Upper lobe of left lung (tissue), 6 donors: ENCODE results near the gene APOL2. TPM values are rescaled to one million over a fixed set of nuclear protein-coding genes. Genes with fewer than 3 reads are reported as not detected.
A peak's percentile ranks its signal among the peaks of the same experiment; 100 is the strongest.

Experiments
- ATAC-seq, 2 donors: fragments of 200-7000 bp; cut with Tn5 transposase; one replicate each; pipeline ENCODE4 v1.9.1; 2022; ENCODE audit warnings: mild to moderate bottlenecking in 2 of 2, moderate library complexity in 2 of 2; ENCODE audit not compliant: low FRiP score in 2 of 2
- DNase-seq, 2 donors: peaks; one replicate each; pipeline ENCODE4 v3.0.0-alpha.2; 2019 to 2020
- H3K27ac ChIP-seq, 4 donors: fragments of 200-600 bp; sonication (generic); one replicate each; pipeline ENCODE4 v1.5.1; 2016 to 2019
- H3K27me3 ChIP-seq, 4 donors: fragments of 200-600 bp; sonication (generic); one replicate each; pipeline ENCODE4 v1.5.1; 2017 to 2019
- H3K36me3 ChIP-seq, 4 donors: fragments of 200-600 bp; sonication (generic); one replicate each; pipeline ENCODE4 v1.5.1; 2016 to 2019
- H3K4me1 ChIP-seq, 4 donors: fragments of 200-600 bp; sonication (generic); one replicate each; pipeline ENCODE4 v1.5.1; 2018 to 2019
- H3K4me3 ChIP-seq, 4 donors: fragments of 200-600 bp; sonication (generic); one replicate each; pipeline ENCODE4 v1.5.1; 2017 to 2019; ENCODE audit warnings: mild to moderate bottlenecking in 2 of 4, moderate library complexity in 1 of 4
- H3K9me3 ChIP-seq, 4 donors: fragments of 200-600 bp; sonication (generic); one replicate each; pipeline ENCODE4 v1.5.1; 2018 to 2019
- EP300 ChIP-seq, 4 donors: sonication (generic); formaldehyde crosslinking; IDR thresholded peaks; one replicate each; pipeline ENCODE4 v1.5.1; 2017; ENCODE audit warnings: antibody characterized with exemption in 4 of 4, control low read depth in 2 of 4
- POLR2A ChIP-seq, 4 donors: fragments of 450-650 bp; IDR thresholded peaks; one replicate each; pipeline ENCODE4 v1.5.1; 2016 to 2017; ENCODE audit warnings: antibody characterized with exemption in 4 of 4, mild to moderate bottlenecking in 2 of 4
- POLR2AphosphoS5 ChIP-seq, 2 donors: sonication (generic); formaldehyde crosslinking; IDR thresholded peaks; one replicate each; pipeline ENCODE4 v1.5.1; 2017; ENCODE audit warnings: antibody characterized with exemption in 2 of 2
- WGBS, 2 donors: methylation state at CpG; one replicate each; pipeline ENCODE4 v1.1.5; 2017 to 2018; 5-methylcytosine and 5-hydroxymethylcytosine counted together
- total RNA-seq, 6 donors: library from RNA; depleted of rRNA in 4 of 6; stranded (reverse); fragments of >200 nt in 4 of 6; gene quantifications; one replicate each; pipeline versions ENCODE4 v1.1.0 to v1.2.1, GENCODE V29; 2016 to 2021
- TF ChIP-seq, protein P1 (sequence below), 6 experiments: fragments of 450-650 bp in 4 of 6; fragments of 200-600 bp in 2 of 6; sonication (generic) in 2 of 6; IDR thresholded peaks; one replicate each; pipeline ENCODE4 v1.5.1; 2016 to 2019; ENCODE audit warnings: antibody characterized with exemption in 6 of 6
- donor health status: DM: no; HTN: no; CAD: no; lungs with moderate emphysema.
- donor health status: DM: no; HTN: yes; CAD: no; lungs with severe emphysema.

APOL2 gene
- total RNA-seq, 6 donors from 2014 or later: 32.8 to 76.5 (median 52.6) TPM

DNA sequence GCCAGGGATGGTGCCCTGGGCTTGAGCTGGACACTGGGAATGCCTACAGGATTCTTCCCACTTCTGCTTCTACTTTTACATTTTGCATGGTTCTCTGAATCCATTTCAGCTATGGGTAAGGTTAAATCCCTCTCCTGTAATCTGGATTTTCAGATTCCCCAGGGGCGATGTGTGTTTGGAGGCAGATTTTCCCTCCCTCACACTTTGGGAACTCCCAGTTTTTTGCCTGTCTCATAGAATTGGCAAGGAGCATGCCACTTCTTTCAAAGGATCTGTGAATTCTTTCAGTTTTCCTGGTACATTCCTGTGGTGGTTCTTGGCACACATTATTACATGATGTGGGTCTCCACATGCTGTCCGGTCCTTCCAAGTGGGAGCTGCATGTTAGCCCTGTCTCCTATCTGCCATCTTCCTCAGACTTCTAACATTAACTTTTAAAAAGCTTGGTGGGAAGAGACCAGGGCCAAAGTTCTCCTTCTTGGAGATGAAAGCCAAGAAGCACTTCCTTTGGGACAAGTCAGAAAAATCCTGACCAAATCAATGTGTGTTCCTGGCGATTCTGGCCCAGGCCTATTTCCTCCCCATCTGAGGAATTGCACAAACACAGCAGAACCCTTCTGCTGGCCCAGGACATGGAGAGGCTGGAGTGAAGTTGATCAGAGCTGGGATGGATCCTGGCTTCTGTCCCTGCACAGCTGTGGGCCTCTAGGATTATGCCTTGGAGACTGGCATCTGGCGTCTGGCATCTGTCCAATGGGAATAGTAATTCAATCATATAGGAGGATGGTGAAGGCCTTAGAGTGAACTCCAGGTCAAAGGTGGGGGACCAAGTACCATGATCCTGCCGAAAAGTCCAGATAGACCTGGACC, 5.4 kb upstream of the APOL2 start:
- DNase-seq (no peak), ATAC-seq (peak in 1 of 2 donors; percentile 84)
- peaks cover 3 to 7% (median 5%) of the 10 kb centered on the region in 4 donors for H3K4me1 ChIP-seq
- no peaks in the 10 kb centered on the region for H3K9me3 ChIP-seq
- TF ChIP-seq, protein P1, sequence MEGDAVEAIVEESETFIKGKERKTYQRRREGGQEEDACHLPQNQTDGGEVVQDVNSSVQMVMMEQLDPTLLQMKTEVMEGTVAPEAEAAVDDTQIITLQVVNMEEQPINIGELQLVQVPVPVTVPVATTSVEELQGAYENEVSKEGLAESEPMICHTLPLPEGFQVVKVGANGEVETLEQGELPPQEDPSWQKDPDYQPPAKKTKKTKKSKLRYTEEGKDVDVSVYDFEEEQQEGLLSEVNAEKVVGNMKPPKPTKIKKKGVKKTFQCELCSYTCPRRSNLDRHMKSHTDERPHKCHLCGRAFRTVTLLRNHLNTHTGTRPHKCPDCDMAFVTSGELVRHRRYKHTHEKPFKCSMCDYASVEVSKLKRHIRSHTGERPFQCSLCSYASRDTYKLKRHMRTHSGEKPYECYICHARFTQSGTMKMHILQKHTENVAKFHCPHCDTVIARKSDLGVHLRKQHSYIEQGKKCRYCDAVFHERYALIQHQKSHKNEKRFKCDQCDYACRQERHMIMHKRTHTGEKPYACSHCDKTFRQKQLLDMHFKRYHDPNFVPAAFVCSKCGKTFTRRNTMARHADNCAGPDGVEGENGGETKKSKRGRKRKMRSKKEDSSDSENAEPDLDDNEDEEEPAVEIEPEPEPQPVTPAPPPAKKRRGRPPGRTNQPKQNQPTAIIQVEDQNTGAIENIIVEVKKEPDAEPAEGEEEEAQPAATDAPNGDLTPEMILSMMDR (IDR thresholded peaks at IDR 0.05): no peak
- H3K27me3 ChIP-seq: no peaks in the 10 kb centered on the region
- peak overlapping the region in 2 of 4 donors; percentile 8 to 20 for H3K27ac ChIP-seq
- H3K36me3 ChIP-seq: no peaks in the 10 kb centered on the region
- H3K4me3 ChIP-seq: no peak overlapping the region
- WGBS, 2 donors: 75 to 88% methylated on average over 5 of the region's 5 CpGs

DNA sequence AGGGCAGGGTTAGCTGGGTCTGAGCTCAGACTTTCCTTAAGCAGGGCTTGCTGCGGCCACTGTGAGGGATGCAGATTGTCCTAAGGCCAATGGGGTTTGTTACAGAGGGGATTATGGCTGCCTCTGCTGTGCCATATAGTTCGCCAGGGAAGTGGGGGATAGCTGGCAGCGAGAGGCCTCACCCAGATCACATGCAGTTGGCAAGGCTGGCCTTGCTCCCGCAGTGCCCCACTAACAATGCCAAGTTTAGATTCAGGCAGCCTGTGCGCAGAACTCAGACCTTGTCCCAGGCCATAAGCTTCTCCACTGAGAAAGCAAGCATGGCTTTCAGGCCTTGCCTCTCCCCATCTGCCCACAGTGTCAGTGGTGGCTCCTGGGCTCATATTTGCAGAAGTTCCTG, 4.7 kb upstream of the APOL2 start:
- Histone ChIP-seq H3K36me3 (no peaks in the 10 kb centered on the region), H3K4me1 (peaks cover 7 to 11% (median 8%) of the 10 kb centered on the region in 4 donors), H3K27me3 (no peaks in the 10 kb centered on the region), H3K9me3 (no peaks in the 10 kb centered on the region), H3K27ac (peak overlapping the region in 2 of 4 donors; percentile 8 to 20), H3K4me3 (no peak overlapping the region)
- WGBS, 2 donors: 93 to 95% methylated on average over 5 of the region's 5 CpGs
- no peak for ATAC-seq
- TF ChIP-seq, protein P1 (IDR thresholded peaks at IDR 0.05): no peak
- TF ChIP-seq POLR2AphosphoS5 (IDR thresholded peaks at IDR 0.05) (no peak), POLR2A (IDR thresholded peaks at IDR 0.05) (no peak), EP300 (IDR thresholded peaks at IDR 0.05) (no peak)
- DNase-seq: no peak

DNA sequence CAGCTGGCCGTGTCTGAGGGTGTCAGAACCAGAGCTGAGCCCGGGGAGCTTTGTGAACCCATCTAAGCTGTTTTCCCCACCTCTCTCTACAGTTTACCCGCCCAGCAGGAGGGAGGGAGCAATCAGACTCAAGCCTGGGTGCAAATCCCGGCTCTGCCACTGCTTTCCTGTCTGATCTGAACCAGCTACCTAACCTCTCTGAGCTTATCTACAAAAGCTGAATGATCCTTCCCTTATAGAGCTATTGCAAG, 252 bp downstream of the APOL2 start:
- H3K4me1 ChIP-seq: peaks cover 45 to 57% (median 48%) of the 10 kb centered on the region in 4 donors
- WGBS, 2 donors: 0% methylated on average over 4 of the region's 4 CpGs
- no peaks in the 10 kb centered on the region for H3K27me3 ChIP-seq
- ATAC-seq: peak; percentile 8 to 49
- peak overlapping the region; percentile 61 to 82 (median 70) for H3K4me3 ChIP-seq
- H3K9me3 ChIP-seq: no peaks in the 10 kb centered on the region
- peaks cover 0 to 17% (median 2%) of the 10 kb centered on the region in 4 donors for H3K36me3 ChIP-seq
- H3K27ac ChIP-seq: peak overlapping the region; percentile 87 to 96 (median 94)
- no peak for TF ChIP-seq EP300 (IDR thresholded peaks at IDR 0.05)
- no peak for TF ChIP-seq POLR2A (IDR thresholded peaks at IDR 0.05)
- no peak for TF ChIP-seq POLR2AphosphoS5 (IDR thresholded peaks at IDR 0.05)
- TF ChIP-seq, protein P1 (IDR thresholded peaks at IDR 0.05): no peak
- no peak for DNase-seq

DNA sequence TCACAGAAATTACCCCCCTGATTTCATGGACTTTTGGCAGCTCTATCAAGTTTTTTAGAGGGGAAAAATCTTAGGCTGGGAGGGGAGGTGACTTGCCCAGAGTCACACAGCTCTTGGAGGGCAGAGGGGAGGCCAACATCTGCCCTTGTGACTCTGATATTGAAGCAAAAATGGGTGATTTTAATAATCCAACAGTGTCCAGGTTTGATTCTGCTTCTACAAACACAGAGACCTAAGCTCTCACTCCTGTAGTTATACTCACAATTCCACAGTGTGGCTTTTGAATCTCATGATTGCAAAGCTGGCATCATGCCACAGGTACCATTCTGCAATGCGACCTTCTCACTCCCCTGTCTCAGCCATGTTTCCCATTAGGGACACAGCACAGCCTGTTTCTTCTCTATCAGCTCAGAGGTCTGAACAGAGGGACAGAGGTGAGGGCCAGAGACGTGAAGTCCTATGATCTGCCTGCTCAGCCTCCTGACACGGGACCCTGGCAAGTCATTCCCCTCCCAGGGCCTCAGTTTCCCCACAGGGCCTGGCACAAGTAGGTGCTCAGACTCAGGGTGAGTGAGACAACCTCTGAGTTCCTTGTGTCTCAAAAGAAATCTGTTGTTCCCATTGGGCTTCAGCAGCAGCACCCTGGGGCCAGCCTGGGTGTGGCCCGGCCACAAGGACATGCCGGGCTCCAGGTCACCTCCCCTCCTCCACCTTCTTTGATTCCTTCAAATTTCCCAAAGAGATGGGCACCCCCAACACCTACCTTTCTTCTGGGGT, 766 bp downstream of the APOL2 start:
- DNase-seq: peak; percentile 41 to 46
- Histone ChIP-seq H3K4me3 (peak overlapping the region; percentile 61 to 82 (median 70)), H3K4me1 (peaks cover 45 to 60% (median 51%) of the 10 kb centered on the region in 4 donors), H3K9me3 (no peaks in the 10 kb centered on the region), H3K27me3 (no peaks in the 10 kb centered on the region), H3K36me3 (peaks cover 0 to 21% (median 2%) of the 10 kb centered on the region in 4 donors), H3K27ac (peak overlapping the region; percentile 87 to 96 (median 94))
- TF ChIP-seq POLR2A (IDR thresholded peaks at IDR 0.05) (no peak), POLR2AphosphoS5 (IDR thresholded peaks at IDR 0.05) (no peak), EP300 (IDR thresholded peaks at IDR 0.05) (no peak)
- TF ChIP-seq, protein P1 (IDR thresholded peaks at IDR 0.05): no peak
- WGBS, 2 donors: 0 to 3% methylated on average over 3 to 5 of the region's 5 CpGs
- peak; percentile 5 to 36 for ATAC-seq
